Measurements from ENCODE around the gene GRPR.

GRPR gene

DNA sequence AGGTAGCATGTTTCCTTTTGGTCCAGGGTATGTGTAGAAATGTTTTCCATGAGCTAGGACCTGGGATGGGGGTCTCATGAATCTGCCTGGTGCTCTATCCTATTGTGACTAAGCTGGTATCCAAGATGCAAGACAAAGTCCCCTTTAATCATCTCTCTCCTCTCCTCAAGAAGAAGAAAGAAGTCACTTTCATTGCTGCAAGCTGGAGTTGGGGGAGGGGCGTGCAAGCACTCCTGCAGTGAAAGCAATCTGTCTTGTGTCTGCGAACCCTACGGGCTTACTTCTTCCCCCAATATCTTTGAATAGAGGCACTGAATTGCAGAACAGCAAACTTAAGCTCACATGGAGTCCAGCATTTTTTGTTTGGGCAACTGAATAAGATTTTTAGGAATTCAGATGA lies 27.2 kb upstream of the GRPR start:
- no peak overlapping the region for H2BK5ac ChIP-seq (ENCODE audit: low read depth, low read length, poor library complexity, severe bottlenecking)
- no peak overlapping the region for H4K91ac ChIP-seq (ENCODE audit: low read length)
- no peak overlapping the region for H3K9ac ChIP-seq (ENCODE audit: low read length)
- no peak overlapping the region for H2AK5ac ChIP-seq (ENCODE audit: low read length, severe bottlenecking)
- H3K18ac ChIP-seq (ENCODE audit: low read depth in 1 of 2, low read length in 2 of 2) = no peak overlapping the region
- H2BK12ac ChIP-seq (ENCODE audit: low read length in 2 of 2) = no peak overlapping the region
- no peak overlapping the region for H3K14ac ChIP-seq (ENCODE audit: low read length in 2 of 2)
- no peak overlapping the region for H3K23ac ChIP-seq (ENCODE audit: low read length in 2 of 2)
- H3K4me1 ChIP-seq (ENCODE audit: control insufficient read depth, insufficient read depth, low read depth, low read length) = no peaks in the 10 kb centered on the region
- no peak overlapping the region for H3K27ac ChIP-seq (ENCODE audit: low read length, poor library complexity, severe bottlenecking)
- H2AFZ ChIP-seq (ENCODE audit: low read depth, low read length) = no peak overlapping the region
- no peaks in the 10 kb centered on the region for H3K79me1 ChIP-seq (replicated peaks; ENCODE audit: low read length, poor library complexity, severe bottlenecking)
- no CpG with 5 or more reads among the region's 3 CpGs for WGBS
- H3K36me3 ChIP-seq (ENCODE audit: control insufficient read depth in 1 of 2, insufficient read depth in 2 of 2, low read depth in 1 of 2, low read length in 2 of 2) = no peaks in the 10 kb centered on the region
- no peak overlapping the region for H2BK15ac ChIP-seq (ENCODE audit: low read depth, poor library complexity, severe bottlenecking)
- no peak overlapping the region for H3K4ac ChIP-seq (ENCODE audit: low read depth in 1 of 2, low read length in 2 of 2)
- peaks cover 3% of the 10 kb centered on the region for H3K9me3 ChIP-seq (ENCODE audit: control insufficient read depth, low read length)
- H3K27me3 ChIP-seq (ENCODE audit: control insufficient read depth in 1 of 2, insufficient read depth in 1 of 2, low read length in 2 of 2) = peaks cover 0 to 22% of the 10 kb centered on the region in 2 experiments
- DNase-seq = no peak
- no peak overlapping the region for H3K4me3 ChIP-seq (ENCODE audit: insufficient read depth in 1 of 2, low read depth in 1 of 2, low read length in 2 of 2)
- no peak overlapping the region for H2BK120ac ChIP-seq (ENCODE audit: low read depth, low read length)
- H4K8ac ChIP-seq (ENCODE audit: low read length) = no peak overlapping the region
- no peak overlapping the region for H3K4me2 ChIP-seq (ENCODE audit: low read length, poor library complexity, severe bottlenecking)

DNA sequence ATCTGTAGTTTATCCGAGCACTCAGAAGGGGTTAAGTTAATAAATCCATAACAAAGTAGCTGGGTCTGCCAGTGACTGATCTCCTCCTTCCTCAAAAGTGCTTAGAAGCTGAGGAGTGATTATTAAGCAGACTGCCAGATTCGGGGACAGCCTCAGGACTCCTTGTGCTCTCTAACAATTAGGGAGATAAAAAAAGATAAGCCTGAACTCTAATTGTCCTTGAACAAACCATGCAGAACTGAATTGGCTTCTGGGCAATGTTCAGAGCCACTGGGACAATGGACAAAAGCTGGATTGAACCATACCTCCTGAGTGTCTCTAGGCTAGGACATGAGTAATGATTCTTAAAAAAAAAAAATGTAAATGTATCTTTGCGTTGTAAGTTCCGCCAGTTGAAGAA lies 22.7 kb upstream of the GRPR start:
- Histone ChIP-seq H4K91ac (ENCODE audit: low read length) (no peak overlapping the region), H3K4me2 (ENCODE audit: low read length, poor library complexity, severe bottlenecking) (no peak overlapping the region), H3K27me3 (ENCODE audit: control insufficient read depth in 1 of 2, insufficient read depth in 1 of 2, low read length in 2 of 2) (peaks cover 0 to 13% of the 10 kb centered on the region in 2 experiments), H3K27ac (ENCODE audit: low read length, poor library complexity, severe bottlenecking) (no peak overlapping the region), H3K79me1 (replicated peaks; ENCODE audit: low read length, poor library complexity, severe bottlenecking) (no peaks in the 10 kb centered on the region), H2AFZ (ENCODE audit: low read depth, low read length) (no peak overlapping the region), H3K4ac (ENCODE audit: low read depth in 1 of 2, low read length in 2 of 2) (no peak overlapping the region), H3K4me1 (ENCODE audit: control insufficient read depth, insufficient read depth, low read depth, low read length) (no peaks in the 10 kb centered on the region), H4K8ac (ENCODE audit: low read length) (no peak overlapping the region), H3K23ac (ENCODE audit: low read length in 2 of 2) (no peak overlapping the region), H2AK5ac (ENCODE audit: low read length, severe bottlenecking) (no peak overlapping the region), H3K9ac (ENCODE audit: low read length) (no peak overlapping the region), H2BK120ac (ENCODE audit: low read depth, low read length) (no peak overlapping the region), H3K9me3 (ENCODE audit: control insufficient read depth, low read length) (no peaks in the 10 kb centered on the region), H2BK5ac (ENCODE audit: low read depth, low read length, poor library complexity, severe bottlenecking) (no peak overlapping the region), H3K4me3 (ENCODE audit: insufficient read depth in 1 of 2, low read depth in 1 of 2, low read length in 2 of 2) (no peak overlapping the region), H2BK15ac (ENCODE audit: low read depth, poor library complexity, severe bottlenecking) (no peak overlapping the region), H3K18ac (ENCODE audit: low read depth in 1 of 2, low read length in 2 of 2) (no peak overlapping the region), H3K36me3 (ENCODE audit: control insufficient read depth in 1 of 2, insufficient read depth in 2 of 2, low read depth in 1 of 2, low read length in 2 of 2) (no peaks in the 10 kb centered on the region), H3K14ac (ENCODE audit: low read length in 2 of 2) (no peak overlapping the region), H2BK12ac (ENCODE audit: low read length in 2 of 2) (no peak overlapping the region)
- DNase-seq = no peak
- WGBS = no CpG with 5 or more reads among the region's 4 CpGs

DNA sequence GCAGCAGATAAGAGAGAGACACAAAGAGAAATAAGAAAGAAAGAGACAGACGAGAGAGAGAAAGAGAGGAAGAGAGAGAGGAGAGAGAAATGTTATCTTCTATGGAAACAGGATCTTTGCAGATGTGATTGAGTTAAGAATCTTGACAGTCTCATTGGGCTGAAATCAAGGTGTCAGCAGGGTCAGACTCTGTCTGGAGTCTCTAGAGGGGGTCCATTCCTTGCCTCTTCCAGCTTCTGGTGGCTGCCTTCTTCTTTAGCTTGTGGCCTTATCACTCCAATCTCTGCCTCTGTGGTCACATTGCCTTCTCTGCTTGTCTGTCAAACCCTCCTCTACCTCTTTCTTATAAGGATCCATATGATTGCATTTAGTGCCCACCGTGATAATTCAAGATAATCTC lies 21.8 kb upstream of the GRPR start:
- H2BK120ac ChIP-seq (ENCODE audit: low read depth, low read length) = no peak overlapping the region
- H3K27me3 ChIP-seq (ENCODE audit: control insufficient read depth in 1 of 2, insufficient read depth in 1 of 2, low read length in 2 of 2) = peaks cover 0 to 14% of the 10 kb centered on the region in 2 experiments
- no peaks in the 10 kb centered on the region for H3K36me3 ChIP-seq (ENCODE audit: control insufficient read depth in 1 of 2, insufficient read depth in 2 of 2, low read depth in 1 of 2, low read length in 2 of 2)
- 64% methylated on average over 2 of the region's 2 CpGs for WGBS
- H4K8ac ChIP-seq (ENCODE audit: low read length) = no peak overlapping the region
- no peak overlapping the region for H4K91ac ChIP-seq (ENCODE audit: low read length)
- no peak overlapping the region for H3K18ac ChIP-seq (ENCODE audit: low read depth in 1 of 2, low read length in 2 of 2)
- H3K4ac ChIP-seq (ENCODE audit: low read depth in 1 of 2, low read length in 2 of 2) = no peak overlapping the region
- no peak overlapping the region for H2AFZ ChIP-seq (ENCODE audit: low read depth, low read length)
- DNase-seq = no peak
- no peak overlapping the region for H3K27ac ChIP-seq (ENCODE audit: low read length, poor library complexity, severe bottlenecking)
- H3K79me1 ChIP-seq (replicated peaks; ENCODE audit: low read length, poor library complexity, severe bottlenecking) = no peaks in the 10 kb centered on the region
- H2BK5ac ChIP-seq (ENCODE audit: low read depth, low read length, poor library complexity, severe bottlenecking) = no peak overlapping the region
- H3K4me3 ChIP-seq (ENCODE audit: insufficient read depth in 1 of 2, low read depth in 1 of 2, low read length in 2 of 2) = no peak overlapping the region
- H3K23ac ChIP-seq (ENCODE audit: low read length in 2 of 2) = no peak overlapping the region
- H3K9ac ChIP-seq (ENCODE audit: low read length) = no peak overlapping the region
- H3K4me2 ChIP-seq (ENCODE audit: low read length, poor library complexity, severe bottlenecking) = no peak overlapping the region
- no peaks in the 10 kb centered on the region for H3K9me3 ChIP-seq (ENCODE audit: control insufficient read depth, low read length)
- no peaks in the 10 kb centered on the region for H3K4me1 ChIP-seq (ENCODE audit: control insufficient read depth, insufficient read depth, low read depth, low read length)
- H2AK5ac ChIP-seq (ENCODE audit: low read length, severe bottlenecking) = no peak overlapping the region
- no peak overlapping the region for H2BK12ac ChIP-seq (ENCODE audit: low read length in 2 of 2)
- no peak overlapping the region for H2BK15ac ChIP-seq (ENCODE audit: low read depth, poor library complexity, severe bottlenecking)
- no peak overlapping the region for H3K14ac ChIP-seq (ENCODE audit: low read length in 2 of 2)

DNA sequence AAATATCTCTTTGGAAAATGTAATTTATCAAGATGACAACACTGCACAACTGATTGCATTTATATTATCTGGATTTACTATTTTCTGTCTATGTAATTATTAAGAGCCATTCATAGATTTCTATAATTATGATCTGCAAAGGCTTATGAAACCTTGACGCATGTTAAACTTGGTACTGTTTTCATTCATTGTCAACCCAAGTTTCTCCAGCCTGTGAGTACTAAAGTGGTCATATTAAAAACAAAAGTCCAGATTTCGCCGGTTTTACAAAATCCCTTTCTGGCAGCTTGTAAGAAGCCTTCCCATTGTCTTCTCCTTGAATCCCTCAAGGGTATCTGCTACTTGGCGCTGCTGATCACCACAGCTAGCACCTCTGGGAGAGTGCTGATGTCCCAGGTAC lies 19.7 kb upstream of the GRPR start:
- no peak for DNase-seq
- Histone ChIP-seq H3K9ac (ENCODE audit: low read length) (no peak overlapping the region), H2AFZ (ENCODE audit: low read depth, low read length) (no peak overlapping the region), H4K91ac (ENCODE audit: low read length) (no peak overlapping the region), H3K23ac (ENCODE audit: low read length in 2 of 2) (no peak overlapping the region), H3K27me3 (ENCODE audit: control insufficient read depth in 1 of 2, insufficient read depth in 1 of 2, low read length in 2 of 2) (peaks cover 0 to 14% of the 10 kb centered on the region in 2 experiments), H2BK12ac (ENCODE audit: low read length in 2 of 2) (no peak overlapping the region), H3K9me3 (ENCODE audit: control insufficient read depth, low read length) (no peaks in the 10 kb centered on the region), H3K4me2 (ENCODE audit: low read length, poor library complexity, severe bottlenecking) (no peak overlapping the region), H2BK5ac (ENCODE audit: low read depth, low read length, poor library complexity, severe bottlenecking) (no peak overlapping the region), H2AK5ac (ENCODE audit: low read length, severe bottlenecking) (no peak overlapping the region), H3K36me3 (ENCODE audit: control insufficient read depth in 1 of 2, insufficient read depth in 2 of 2, low read depth in 1 of 2, low read length in 2 of 2) (no peaks in the 10 kb centered on the region), H3K79me1 (replicated peaks; ENCODE audit: low read length, poor library complexity, severe bottlenecking) (no peaks in the 10 kb centered on the region), H3K18ac (ENCODE audit: low read depth in 1 of 2, low read length in 2 of 2) (no peak overlapping the region), H3K4me1 (ENCODE audit: control insufficient read depth, insufficient read depth, low read depth, low read length) (no peaks in the 10 kb centered on the region), H3K4ac (ENCODE audit: low read depth in 1 of 2, low read length in 2 of 2) (no peak overlapping the region), H2BK15ac (ENCODE audit: low read depth, poor library complexity, severe bottlenecking) (no peak overlapping the region), H4K8ac (ENCODE audit: low read length) (no peak overlapping the region), H3K14ac (ENCODE audit: low read length in 2 of 2) (no peak overlapping the region), H3K27ac (ENCODE audit: low read length, poor library complexity, severe bottlenecking) (no peak overlapping the region), H3K4me3 (ENCODE audit: insufficient read depth in 1 of 2, low read depth in 1 of 2, low read length in 2 of 2) (no peak overlapping the region), H2BK120ac (ENCODE audit: low read depth, low read length) (no peak overlapping the region)
- 92% methylated on average over 4 of the region's 4 CpGs for WGBS
